HEK293T (cell line): ENCODE measurements around the gene HSPB9.

Experiments
- BHLHE40 ChIP-seq: fragments of 450-650 bp; IDR thresholded peaks from 2 replicates; pipeline ENCODE4 v1.6.1; 2016; ENCODE audit warnings: mild to moderate bottlenecking, moderate library complexity, borderline replicate concordance
- CTBP1 ChIP-seq: fragments of 450-650 bp; IDR thresholded peaks from 2 replicates; pipeline ENCODE4 v1.6.1; 2016; ENCODE audit warnings: borderline replicate concordance
- FOXK2 ChIP-seq: fragments of 450-650 bp; IDR thresholded peaks from 2 replicates; pipeline ENCODE4 v1.6.1; 2016; ENCODE audit warnings: mild to moderate bottlenecking
- HDGF ChIP-seq: fragments of 450-650 bp; IDR thresholded peaks from 2 replicates; pipeline ENCODE4 v1.6.1; 2017; ENCODE audit warnings: antibody characterized with exemption, borderline replicate concordance
- L3MBTL2 ChIP-seq: fragments of 450-650 bp; conservative IDR thresholded peaks from 2 replicates; pipeline ENCODE4 v1.6.1; 2016; ENCODE audit warnings: mild to moderate bottlenecking
- NFRKB ChIP-seq: fragments of 450-650 bp; IDR thresholded peaks from 2 replicates; pipeline ENCODE4 v1.6.1; 2016; ENCODE audit warnings: mild to moderate bottlenecking, moderate library complexity
- SP1 ChIP-seq: fragments of 450-650 bp; IDR thresholded peaks from 2 replicates; pipeline ENCODE4 v1.6.1; 2017

DNA sequence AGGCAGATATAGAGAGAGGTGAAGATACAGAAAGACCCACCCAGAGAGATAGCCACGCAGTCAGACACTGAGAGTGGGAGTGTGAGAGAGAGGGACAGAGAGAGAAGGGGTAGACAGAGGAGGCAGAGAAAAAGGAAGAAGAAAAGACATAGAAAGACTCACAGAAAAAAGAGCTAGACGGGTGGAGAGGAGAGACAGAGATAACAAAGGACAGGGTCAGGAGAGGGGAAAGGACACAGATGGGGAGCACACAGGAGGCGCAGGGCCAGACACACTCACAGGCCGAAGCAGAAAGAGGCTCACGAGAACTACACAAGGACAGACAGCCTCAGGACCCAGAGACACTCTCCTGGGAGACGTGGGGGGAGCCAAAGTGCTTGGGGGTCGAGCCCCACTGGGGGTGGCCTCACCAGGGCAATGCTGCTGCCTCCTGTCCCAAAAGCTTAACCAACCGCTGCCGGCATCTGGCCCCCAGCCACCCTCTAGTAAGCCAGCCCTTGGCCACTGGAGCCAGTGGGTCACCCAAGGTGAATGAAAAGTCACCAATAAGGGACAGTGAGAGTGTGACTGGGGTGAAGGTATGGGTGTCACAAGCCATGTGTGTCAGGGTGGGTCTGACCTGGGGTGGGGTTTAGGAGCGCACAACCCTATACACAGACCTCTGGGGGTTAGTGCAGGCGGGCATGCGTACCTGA, 28.1 kb upstream of the HSPB9 start:
- TF ChIP-seq SP1 (no peak), L3MBTL2 (no peak), BHLHE40 (no peak), HDGF (no peak), FOXK2 (no peak), CTBP1 (no peak), NFRKB (no peak)
